HK-2 (cell line): ENCODE data around the gene FUBP3.
A peak's percentile ranks its signal among the peaks of the same experiment; 100 is the strongest.
"Not testable (repeated sequence)": the region's sequence is repeated elsewhere in the genome, so short reads cannot be mapped to it uniquely, and the experiment has no call there.

Experiments
- DNase-seq: peaks from one replicate; pipeline ENCODE4 v3.0.0-alpha.2; 2018; ENCODE audit not compliant: unreplicated experiment

The FUBP3 gene

GRCh38 chr9:130682421-130683121 is 103.2 kb downstream of the FUBP3 start:
- peak; percentile 86 for DNase-seq

DNA sequence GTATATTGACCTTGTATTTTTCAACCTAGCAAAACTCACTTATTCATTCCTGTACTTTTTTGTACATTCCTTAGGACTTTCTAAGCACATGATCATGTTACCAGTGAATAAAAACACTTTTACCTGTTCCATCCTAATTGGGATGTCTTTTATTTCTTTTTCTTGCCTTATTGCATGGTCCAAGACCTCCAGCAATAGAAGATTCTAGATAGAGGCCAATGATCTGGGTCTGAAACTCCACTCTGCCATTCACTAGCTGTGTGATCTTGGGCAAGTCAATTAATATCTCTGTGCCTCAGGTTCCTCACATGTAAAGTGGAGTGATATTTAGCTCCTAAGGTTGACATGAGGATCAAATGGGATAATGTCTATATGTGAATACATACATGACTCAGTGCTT is 105.7 kb downstream of the FUBP3 start:
- no peak for DNase-seq

DNA sequence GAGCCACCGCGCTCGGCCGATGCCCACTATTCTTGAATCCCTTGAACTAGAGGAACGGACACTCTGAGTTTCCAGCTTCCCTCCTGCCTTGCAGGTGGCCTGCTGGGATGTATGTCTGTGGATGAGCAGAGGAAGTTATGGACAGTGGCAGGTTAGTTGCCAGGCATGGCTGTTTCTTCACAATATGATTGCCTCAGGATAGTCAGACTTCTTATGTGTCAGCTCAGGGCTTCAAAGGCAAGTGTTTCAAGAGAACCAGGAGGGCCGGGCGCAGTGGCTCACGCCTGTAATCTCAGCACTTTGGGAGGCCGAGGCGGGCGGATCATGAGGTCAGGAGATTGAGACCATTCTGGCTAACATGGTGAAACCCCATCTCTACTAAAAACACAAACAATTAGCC is 106.6 kb downstream of the FUBP3 start:
- DNase-seq, result not testable (repeated sequence)

GRCh38 chr9:130687615-130688014 is 108.2 kb downstream of the FUBP3 start:
- no peak for DNase-seq
